Loucy (cell line): Measurements from ENCODE around the gene SLC27A2.

ENCODE experiments used
- EZH2phosphoT487 ChIP-seq: fragments of 200-600 bp; IDR thresholded peaks from 2 replicates; pipeline ENCODE4 v1.6.1; 2018; ENCODE audit warnings: antibody characterized with exemption, mild to moderate bottlenecking, moderate library complexity, borderline replicate concordance
- TF ChIP-seq, protein P1 (sequence below): fragments of 200-600 bp; sonication (generic); conservative IDR thresholded peaks from 2 replicates; pipeline ENCODE4 v1.5.1; 2014; ENCODE audit warnings: mild to moderate bottlenecking, antibody characterized with exemption, low read length

GRCh38 chr15:50280271-50280670 lies 98.3 kb downstream of the SLC27A2 start:
- TF ChIP-seq, protein P1, sequence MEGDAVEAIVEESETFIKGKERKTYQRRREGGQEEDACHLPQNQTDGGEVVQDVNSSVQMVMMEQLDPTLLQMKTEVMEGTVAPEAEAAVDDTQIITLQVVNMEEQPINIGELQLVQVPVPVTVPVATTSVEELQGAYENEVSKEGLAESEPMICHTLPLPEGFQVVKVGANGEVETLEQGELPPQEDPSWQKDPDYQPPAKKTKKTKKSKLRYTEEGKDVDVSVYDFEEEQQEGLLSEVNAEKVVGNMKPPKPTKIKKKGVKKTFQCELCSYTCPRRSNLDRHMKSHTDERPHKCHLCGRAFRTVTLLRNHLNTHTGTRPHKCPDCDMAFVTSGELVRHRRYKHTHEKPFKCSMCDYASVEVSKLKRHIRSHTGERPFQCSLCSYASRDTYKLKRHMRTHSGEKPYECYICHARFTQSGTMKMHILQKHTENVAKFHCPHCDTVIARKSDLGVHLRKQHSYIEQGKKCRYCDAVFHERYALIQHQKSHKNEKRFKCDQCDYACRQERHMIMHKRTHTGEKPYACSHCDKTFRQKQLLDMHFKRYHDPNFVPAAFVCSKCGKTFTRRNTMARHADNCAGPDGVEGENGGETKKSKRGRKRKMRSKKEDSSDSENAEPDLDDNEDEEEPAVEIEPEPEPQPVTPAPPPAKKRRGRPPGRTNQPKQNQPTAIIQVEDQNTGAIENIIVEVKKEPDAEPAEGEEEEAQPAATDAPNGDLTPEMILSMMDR = no peak
- TF ChIP-seq EZH2phosphoT487 = no peak
